Kasumi-1 (cell line): ENCODE data around the gene FGF12.

Experiments
- DNase-seq, 2 experiments: peaks; one replicate each; lab custom pipeline; 2025; lab: John Stamatoyannopoulos, UW

Gene FGF12

GRCh38 chr3:192106543-192106942, 620.8 kb downstream of the FGF12 start:
- no peak for DNase-seq

DNA sequence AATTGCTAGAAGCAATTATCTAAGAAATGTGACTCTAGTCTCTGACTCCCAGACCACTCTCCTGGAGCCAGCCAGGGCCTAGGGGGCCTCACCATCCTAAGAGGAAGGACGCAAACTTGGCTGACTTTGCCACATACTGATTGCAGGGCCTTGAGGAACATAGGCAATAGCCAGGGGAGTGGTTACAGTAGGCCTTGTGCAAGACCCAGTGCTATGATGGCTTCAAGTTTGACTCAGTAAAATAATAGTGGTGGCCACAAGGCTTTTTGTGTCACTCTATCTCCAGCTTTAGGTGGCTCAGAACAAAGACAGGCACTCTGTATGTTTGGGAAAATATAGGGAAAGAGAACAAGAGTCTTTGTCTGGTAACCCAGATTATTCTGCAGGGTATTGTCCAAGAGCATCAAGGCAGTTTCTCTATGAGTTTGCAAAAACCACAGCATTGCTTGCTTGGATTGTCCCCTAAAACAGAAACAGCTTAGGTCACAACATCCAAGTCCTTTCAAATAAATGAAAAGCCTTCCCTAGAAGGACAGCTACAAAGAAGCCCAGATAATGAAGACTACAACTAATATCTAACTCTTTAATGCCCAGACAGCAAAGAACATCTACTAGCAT, 634.8 kb downstream of the FGF12 start:
- DNase-seq, result no peak

DNA sequence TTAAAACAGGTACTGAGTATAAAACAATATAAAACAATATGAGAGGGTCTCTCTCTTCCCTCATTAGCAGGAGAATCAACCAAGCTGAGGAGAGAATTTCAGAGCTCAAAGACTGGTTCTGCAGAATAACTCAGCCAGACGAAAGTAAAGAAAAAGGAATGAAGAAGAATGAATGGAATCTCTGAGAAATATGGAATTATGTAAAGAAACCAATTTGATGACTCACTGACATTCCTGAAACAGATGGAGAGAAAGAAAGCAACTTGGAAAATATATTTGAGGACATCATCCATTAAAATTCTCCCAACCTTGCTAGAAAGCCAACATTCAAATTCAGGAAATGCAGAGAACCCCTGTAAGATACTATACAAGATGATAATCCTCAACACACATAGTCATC, 635.5 kb downstream of the FGF12 start:
- DNase-seq, result no peak

DNA sequence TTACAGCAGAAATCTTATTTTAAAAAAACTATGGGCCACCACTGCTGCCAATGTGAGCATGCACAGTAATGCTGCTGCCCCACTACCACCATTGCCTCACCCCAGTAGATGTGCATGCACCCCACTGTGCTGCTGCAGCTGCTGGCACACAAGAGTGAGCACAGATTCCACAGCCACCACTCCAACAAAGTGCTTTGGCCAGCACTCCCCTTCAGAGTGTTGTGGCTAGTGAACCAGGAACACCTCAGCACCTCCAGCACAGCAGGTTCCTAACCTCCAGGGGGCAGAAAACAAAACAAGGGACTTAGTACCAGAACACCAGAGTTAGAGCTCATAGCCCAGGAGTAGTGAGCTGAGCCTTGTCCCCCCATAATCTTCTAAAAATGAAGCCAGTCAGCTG, 636.8 kb downstream of the FGF12 start:
- no peak for DNase-seq
